Measurements from ENCODE around the gene MOCS1.

The MOCS1 gene

GRCh38 chr6:39926668-39927067 lies 7.6 kb downstream of the MOCS1 start:
- DNase-seq (ENCODE audit: low read depth in 2 of 2), result peak in 1 of 2 donors; percentile 36
- TF ChIP-seq CTCF (IDR thresholded peaks at IDR 0.05; ENCODE audit: low read depth, low read length), result no peak
- H3K4me3 ChIP-seq (replicated peaks in 1 of 2; ENCODE audit: low read depth in 2 of 2, low read length in 2 of 2), result no peak overlapping the region

- H3K4me3 ChIP-seq (replicated peaks in 1 of 2; ENCODE audit: low read depth in 2 of 2, low read length in 2 of 2), result no peak overlapping the region
- no peak for DNase-seq (ENCODE audit: low read depth in 2 of 2)
- no peak for TF ChIP-seq CTCF (IDR thresholded peaks at IDR 0.05; ENCODE audit: low read depth, low read length)
Observed at GRCh38 chr6:39925931-39926290, 8.4 kb downstream of the MOCS1 start.

GRCh38 chr6:39925191-39925930 lies 8.9 kb downstream of the MOCS1 start:
- no peak for DNase-seq (ENCODE audit: low read depth in 2 of 2)
- no peak overlapping the region for H3K4me3 ChIP-seq (replicated peaks in 1 of 2; ENCODE audit: low read depth in 2 of 2, low read length in 2 of 2)
- TF ChIP-seq CTCF (IDR thresholded peaks at IDR 0.05; ENCODE audit: low read depth, low read length), result no peak

GRCh38 chr6:39924283-39924682 lies 10.0 kb downstream of the MOCS1 start:
- DNase-seq (ENCODE audit: low read depth in 2 of 2), result no peak
- TF ChIP-seq CTCF (IDR thresholded peaks at IDR 0.05; ENCODE audit: low read depth, low read length), result no peak
- H3K4me3 ChIP-seq (replicated peaks in 1 of 2; ENCODE audit: low read depth in 2 of 2, low read length in 2 of 2), result no peak overlapping the region

GRCh38 chr6:39923861-39924260 lies 10.4 kb downstream of the MOCS1 start:
- no peak overlapping the region for H3K4me3 ChIP-seq (replicated peaks in 1 of 2; ENCODE audit: low read depth in 2 of 2, low read length in 2 of 2)
- TF ChIP-seq CTCF (IDR thresholded peaks at IDR 0.05; ENCODE audit: low read depth, low read length), result no peak
- no peak for DNase-seq (ENCODE audit: low read depth in 2 of 2)

- no peak for TF ChIP-seq CTCF (IDR thresholded peaks at IDR 0.05; ENCODE audit: low read depth, low read length)
- H3K4me3 ChIP-seq (replicated peaks in 1 of 2; ENCODE audit: low read depth in 2 of 2, low read length in 2 of 2), result no peak overlapping the region
- DNase-seq (ENCODE audit: low read depth in 2 of 2), result no peak
Observed at GRCh38 chr6:39923394-39923793, 10.9 kb downstream of the MOCS1 start.

GRCh38 chr6:39922821-39923220 lies 11.4 kb downstream of the MOCS1 start:
- no peak overlapping the region for H3K4me3 ChIP-seq (replicated peaks in 1 of 2; ENCODE audit: low read depth in 2 of 2, low read length in 2 of 2)
- no peak for DNase-seq (ENCODE audit: low read depth in 2 of 2)
- no peak for TF ChIP-seq CTCF (IDR thresholded peaks at IDR 0.05; ENCODE audit: low read depth, low read length)
